HepG2 (cell line): ENCODE results near the gene MFNG. TPM values are rescaled to one million over a fixed set of nuclear protein-coding genes. Genes with fewer than 3 reads are reported as not detected.
A peak's percentile ranks its signal among the peaks of the same experiment; 100 is the strongest.

Experiments
- HMGXB4 ChIP-seq, 2 experiments: sonication (generic) in 1 of 2; formaldehyde crosslinking in 1 of 2; IDR thresholded peaks; 2 replicates each; pipeline versions ENCODE4 v1.4.0 to v1.6.1; 2018 to 2020; ENCODE audit warnings: missing genetic modification reagents in 2 of 2, borderline replicate concordance in 1 of 2, low read depth in 1 of 2, mild to moderate bottlenecking in 1 of 2, missing biosample characterization in 1 of 2
- IRF1 ChIP-seq: sonication (generic); formaldehyde crosslinking; IDR thresholded peaks from 2 replicates; pipeline ENCODE4 v1.4.0; 2020; ENCODE audit warnings: low read depth, mild to moderate bottlenecking, missing genetic modification reagents
- KLF9 ChIP-seq: IDR thresholded peaks from 2 replicates; pipeline ENCODE4 v1.6.1; 2016; ENCODE audit warnings: low read depth
- MEIS1 ChIP-seq: sonication (generic); formaldehyde crosslinking; IDR thresholded peaks from 2 replicates; pipeline ENCODE4 v1.9.0; 2021; ENCODE audit warnings: mild to moderate bottlenecking, missing genetic modification reagents, moderate library complexity, borderline replicate concordance
- PHF20 ChIP-seq: sonication (generic); formaldehyde crosslinking; IDR thresholded peaks from 2 replicates; pipeline ENCODE4 v1.5.0; 2020; ENCODE audit warnings: mild to moderate bottlenecking, missing genetic modification reagents
- PHF5A ChIP-seq: IDR thresholded peaks from one replicate; pipeline ENCODE4 v1.6.1; 2018; ENCODE audit warnings: low read depth, missing genetic modification reagents; ENCODE audit not compliant: unreplicated experiment
- PRDM10 ChIP-seq: sonication (generic); formaldehyde crosslinking; IDR thresholded peaks from 2 replicates; pipeline ENCODE4 v1.4.0; 2020; ENCODE audit warnings: low read depth, missing genetic modification reagents
- REXO4 ChIP-seq: sonication (generic); formaldehyde crosslinking; IDR thresholded peaks from 2 replicates; pipeline ENCODE4 v1.8.0; 2022; ENCODE audit warnings: missing genetic modification reagents, mild to moderate bottlenecking, borderline replicate concordance
- ZBTB2 ChIP-seq: sonication (generic); formaldehyde crosslinking; IDR thresholded peaks from 2 replicates; pipeline ENCODE4 v1.8.0; 2022; ENCODE audit warnings: low read depth, missing genetic modification reagents
- ZBTB33 ChIP-seq: sonication (generic); formaldehyde crosslinking; IDR thresholded peaks from 2 replicates; pipeline ENCODE4 v1.4.0; 2020; ENCODE audit warnings: missing genetic modification reagents
- ZFP82 ChIP-seq: sonication (generic); formaldehyde crosslinking; IDR thresholded peaks from 2 replicates; pipeline ENCODE4 v1.5.1; 2020; ENCODE audit warnings: mild to moderate bottlenecking, missing genetic modification reagents, borderline replicate concordance
- ZNF124 ChIP-seq: sonication (generic); formaldehyde crosslinking; IDR thresholded peaks from 2 replicates; pipeline ENCODE4 v1.4.0; 2020; ENCODE audit warnings: missing genetic modification reagents
- ZNF232 ChIP-seq: sonication (generic); formaldehyde crosslinking; IDR thresholded peaks from 2 replicates; pipeline ENCODE4 v1.4.0; 2020; ENCODE audit warnings: missing genetic modification reagents, borderline replicate concordance
- ZNF260 ChIP-seq: sonication (generic); formaldehyde crosslinking; IDR thresholded peaks from 2 replicates; pipeline ENCODE4 v1.4.0; 2020; ENCODE audit warnings: missing genetic modification reagents, low read depth, mild to moderate bottlenecking, borderline replicate concordance
- ZNF3 ChIP-seq: IDR thresholded peaks from 2 replicates; pipeline ENCODE4 v1.7.0; 2017; ENCODE audit warnings: inconsistent platforms
- ZNF326 ChIP-seq: sonication (generic); formaldehyde crosslinking; IDR thresholded peaks from 2 replicates; pipeline ENCODE4 v1.4.0; 2020; ENCODE audit warnings: missing genetic modification reagents, borderline replicate concordance
- ZNF768 ChIP-seq: sonication (generic); formaldehyde crosslinking; IDR thresholded peaks from 2 replicates; pipeline ENCODE4 v1.4.0; 2020; ENCODE audit warnings: missing genetic modification reagents
- ZSCAN9 ChIP-seq: IDR thresholded peaks from 2 replicates; pipeline ENCODE4 v1.6.1; 2016; ENCODE audit warnings: borderline replicate concordance
- polyA plus RNA-seq, 8 experiments: library from polyadenylated mRNA; depleted of rRNA in 3 of 8; stranded (reverse) in 7 of 8; unstranded in 1 of 8; fragments of >200 nt; fragmentation: Illumina TruSeq in 4 of 8; extraction: Trizol in 4 of 8; gene quantifications; 2 replicates each; pipeline versions ENCODE4 v1.2.1 to v1.2.3, GENCODE V29; 2011 to 2016; ENCODE audit warnings: low read depth in 4 of 8, missing spikeins in 1 of 8, mixed read lengths in 1 of 8; ENCODE audit not compliant: insufficient read depth in 1 of 8
- total RNA-seq, 5 experiments: library from RNA; depleted of rRNA; stranded (reverse); fragments of >200 nt; fragmentation: Illumina TruSeq; extraction: Trizol; gene quantifications; 2 replicates each; pipeline ENCODE4 v1.2.3, GENCODE V29; 2016; ENCODE audit warnings: low read depth in 1 of 5

Gene MFNG
- total and polyA plus RNA-seq, 2 of the 13 experiments (the other 11 are each of a cell fraction or from before 2014, with no cell fraction given), result 1.0 to 11.7 TPM

GRCh38 chr22:37501610-37502341, 15.6 kb upstream of the MFNG start (continued):
- TF ChIP-seq ZNF260 (CRISPR knock-in tag) (no peak), HMGXB4 (CRISPR knock-in tag; IDR thresholded peaks at IDR 0.05; ENCODE audit: borderline replicate concordance in 1 of 2, low read depth in 1 of 2) (peak; percentile 86 to 91), ZFP82 (CRISPR knock-in tag) (no peak; the same call in 1 of the 2 replicates), PRDM10 (CRISPR knock-in tag) (peak; percentile 73; the same call in 1 of the 2 replicates), PHF20 (CRISPR knock-in tag) (0 out of 2 replicates have a peak, but pooled peaks have one; percentile 48), MEIS1 (peak; percentile 89), PHF5A (peak; percentile 92), ZNF124 (peak; percentile 79), KLF9 (CRISPR knock-in tag) (peak; percentile 82; the same call in 1 of the 2 replicates), ZBTB2 (CRISPR knock-in tag) (peak; percentile 92), ZNF3 (CRISPR knock-in tag) (no peak), ZNF232 (CRISPR knock-in tag) (peak; percentile 67), ZBTB33 (peak; percentile 62; the same call in 1 of the 2 replicates), ZNF768 (peak; percentile 85), IRF1 (peak; percentile 93), REXO4 (CRISPR knock-in tag) (no peak; the same call in 1 of the 2 replicates), ZSCAN9 (CRISPR knock-in tag) (peak; percentile 77), ZNF326 (CRISPR knock-in tag) (no peak)
